Endothelial cell of hepatic sinusoid (primary cell): ENCODE results near the gene INTU.
"Not testable (repeated sequence)": the region's sequence is repeated elsewhere in the genome, so short reads cannot be mapped to it uniquely, and the experiment has no call there.

Experiments used
- in situ Hi-C: cut with HindIII; loops from 2 replicates; pipeline ENCODE4 v1.10.0; 2017; ENCODE audit warnings: low sequenced_read_pairs

Gene INTU

GRCh38 chr4:127632420-127633403, at the start of gene INTU:
TSS of gene INTU (plus strand) at chr4:127632957. CDS start at chr4:127633035, 78 bp downstream.
- in situ Hi-C loops: no loop called here

DNA sequence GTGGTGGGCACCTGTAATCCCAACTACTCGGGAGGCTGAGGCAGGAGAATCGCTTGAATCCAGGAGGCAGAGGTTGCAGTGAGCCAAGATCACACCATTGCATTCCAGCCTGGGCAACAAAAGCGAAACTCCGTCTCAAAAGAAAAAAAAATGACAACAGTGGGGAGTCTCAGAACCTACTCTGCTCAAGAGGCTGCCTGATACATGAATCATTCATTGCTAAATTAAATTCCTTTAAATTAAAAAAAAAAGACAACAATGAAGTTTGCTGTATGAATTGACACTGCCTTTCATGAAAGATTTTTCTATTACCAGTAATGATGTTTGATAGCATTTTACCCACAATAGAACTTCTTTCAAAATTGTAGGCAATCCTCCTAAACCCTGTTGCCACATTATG, 46.3 kb upstream of the INTU start:
- in situ Hi-C loops: not testable (repeated sequence)

DNA sequence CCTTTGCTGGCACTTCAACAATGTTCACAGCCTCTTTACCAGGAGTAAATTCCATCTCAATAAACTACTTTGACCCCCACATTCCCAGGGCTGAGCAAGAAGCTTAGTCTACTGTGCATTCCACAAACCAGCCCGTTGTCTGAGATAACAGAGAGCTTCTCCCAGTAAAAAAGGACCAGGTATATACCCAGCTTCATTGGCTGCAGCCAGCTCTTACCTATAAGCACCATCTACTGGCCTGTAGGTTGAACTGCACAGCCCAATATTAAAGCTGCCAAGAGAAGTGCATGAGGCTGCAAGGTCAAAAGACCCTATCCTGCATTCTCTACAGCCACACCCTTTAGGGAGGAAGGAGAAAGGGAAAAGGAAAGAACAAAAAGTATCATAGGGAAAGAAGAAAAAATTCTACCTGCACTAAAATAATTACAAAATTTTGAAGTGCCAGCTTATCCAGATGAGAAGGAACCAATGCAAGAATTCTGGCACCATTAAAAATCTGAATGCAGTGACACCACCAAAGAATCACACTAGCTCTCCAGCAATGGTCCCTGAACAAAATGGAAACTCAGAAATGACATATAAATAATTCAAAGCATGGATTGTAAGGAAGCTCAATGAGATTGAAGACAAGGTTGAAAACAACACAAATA, 45.7 kb upstream of the INTU start:
- in situ Hi-C loops: no loop called here

- in situ Hi-C loops: not testable (repeated sequence)
These were observed 43.6 kb upstream of the INTU start for GRCh38 chr4:127589153-127589552.

DNA sequence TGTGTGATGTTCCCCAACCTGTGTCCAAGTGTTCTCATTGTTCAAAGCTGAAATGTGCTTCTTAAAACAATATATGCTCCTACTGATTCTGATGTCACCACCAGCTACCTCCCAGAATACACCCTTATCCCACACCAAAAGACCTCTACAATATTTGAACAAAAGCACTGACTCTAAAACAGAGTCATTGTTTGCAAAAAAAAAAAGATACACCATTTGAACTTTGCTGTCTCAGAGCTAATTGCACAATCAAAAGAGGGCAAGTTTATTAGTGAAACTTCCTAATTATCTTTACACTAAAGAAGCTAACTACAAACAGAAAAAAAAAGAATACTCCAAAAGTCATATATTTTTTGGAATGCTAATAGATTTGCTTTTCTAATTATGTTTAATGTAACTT, 34.1 kb upstream of the INTU start:
- in situ Hi-C loops: no loop called here

- in situ Hi-C loops: no loop called here
These were observed 31.7 kb upstream of the INTU start for GRCh38 chr4:127601029-127601428.

GRCh38 chr4:127604949-127605709, 27.6 kb upstream of the INTU start:
- in situ Hi-C loops: no loop called here

- in situ Hi-C loops: no loop called here
These were observed 25.9 kb upstream of the INTU start for GRCh38 chr4:127606823-127607222.

GRCh38 chr4:127609484-127609883, 23.3 kb upstream of the INTU start:
- in situ Hi-C loops: no loop called here

DNA sequence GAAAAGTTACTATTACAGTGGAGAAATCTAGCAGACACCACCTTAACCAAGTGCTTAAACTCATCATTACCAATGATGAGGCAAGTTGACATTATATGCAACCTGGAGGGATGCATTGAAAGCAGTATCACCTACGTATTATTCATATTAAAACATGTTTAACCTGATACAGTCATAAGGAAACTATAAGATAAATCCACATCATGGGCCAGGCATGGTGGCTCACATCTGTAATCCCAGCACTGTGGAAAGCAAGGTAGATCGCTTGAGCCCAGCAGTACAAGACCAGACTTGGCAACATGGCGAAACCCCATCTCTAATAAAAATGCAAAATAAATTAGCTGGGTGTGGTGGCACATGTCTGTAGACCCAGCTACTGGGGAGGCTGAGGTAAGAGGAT, 22.3 kb upstream of the INTU start:
- in situ Hi-C loops: no loop called here

- in situ Hi-C loops: no loop called here
These were observed 15.9 kb upstream of the INTU start for GRCh38 chr4:127616898-127617297.

GRCh38 chr4:127618427-127618826, 14.3 kb upstream of the INTU start:
- in situ Hi-C loops: no loop called here

GRCh38 chr4:127622621-127622920, 10.2 kb upstream of the INTU start:
- in situ Hi-C loops: no loop called here

- in situ Hi-C loops: no loop called here
These were observed 9.6 kb upstream of the INTU start for GRCh38 chr4:127622921-127623796.

DNA sequence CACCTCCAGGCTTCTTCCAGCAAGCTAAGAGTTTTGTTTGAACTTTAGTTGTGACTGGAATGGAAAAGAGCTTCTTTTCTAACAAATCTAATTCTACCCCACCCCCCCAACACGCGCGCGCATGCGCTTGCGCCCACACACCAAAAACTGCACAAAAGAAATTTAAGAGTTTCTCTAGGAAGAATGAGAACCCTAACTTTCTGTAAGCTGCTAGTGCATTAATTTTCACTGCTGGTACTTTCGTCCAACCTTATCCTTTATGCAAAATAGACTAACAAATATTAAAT, 9.0 kb upstream of the INTU start:
- in situ Hi-C loops: no loop called here

- in situ Hi-C loops: no loop called here
These were observed 8.6 kb upstream of the INTU start for GRCh38 chr4:127624173-127624572.

DNA sequence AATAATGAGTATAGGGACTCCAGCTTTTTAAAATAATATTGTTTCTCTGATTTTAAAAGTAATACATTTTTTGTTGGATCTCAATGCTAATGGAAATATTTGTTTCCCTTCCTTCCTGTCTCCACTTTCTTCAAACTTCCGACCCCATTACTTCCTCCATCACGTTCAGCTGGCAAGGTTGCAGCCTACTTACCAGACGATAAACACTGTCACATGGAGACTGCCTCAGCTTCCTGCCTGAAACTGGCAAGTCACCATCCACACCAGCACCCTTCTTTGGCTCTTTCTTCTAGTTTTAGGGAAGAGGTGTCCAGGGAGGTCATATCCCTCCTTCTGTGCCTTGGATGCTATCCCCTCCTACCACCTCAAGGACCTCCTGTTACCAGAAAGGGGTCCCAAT, 3.4 kb upstream of the INTU start:
- in situ Hi-C loops: no loop called here

- in situ Hi-C loops: no loop called here
These were observed 2.6 kb upstream of the INTU start for GRCh38 chr4:127630152-127630551.

GRCh38 chr4:127631420-127631819, 1.3 kb upstream of the INTU start:
- in situ Hi-C loops: no loop called here

DNA sequence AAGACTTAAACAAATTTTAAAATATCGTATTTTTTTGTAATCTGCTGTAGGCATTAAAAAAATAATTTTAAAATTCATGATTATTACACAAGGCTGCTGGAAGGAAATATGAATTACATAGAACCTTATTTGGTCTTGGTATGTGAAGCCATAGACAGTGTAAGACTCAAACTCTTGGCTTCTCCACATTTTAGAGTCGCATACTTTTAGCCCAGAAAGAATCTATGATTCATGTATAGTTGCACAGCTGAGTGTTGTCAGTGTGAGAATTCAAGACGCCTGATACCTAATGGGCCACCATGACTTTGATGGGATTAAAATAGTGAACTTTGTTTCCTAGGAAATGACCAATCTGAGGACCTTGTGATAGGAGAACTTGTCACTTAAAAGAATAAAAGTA, 1.4 kb downstream of the INTU start:
- in situ Hi-C loops: no loop called here

- in situ Hi-C loops: no loop called here
These were observed 8.8 kb downstream of the INTU start for GRCh38 chr4:127641524-127641923.
